ENCODE measurements around the gene WDR77. TPM values are rescaled to one million over a fixed set of nuclear protein-coding genes. Genes with fewer than 3 reads are reported as not detected.

WDR77 gene
- total RNA-seq, 1 experiment from 2014 or later, result 42.5 TPM

DNA sequence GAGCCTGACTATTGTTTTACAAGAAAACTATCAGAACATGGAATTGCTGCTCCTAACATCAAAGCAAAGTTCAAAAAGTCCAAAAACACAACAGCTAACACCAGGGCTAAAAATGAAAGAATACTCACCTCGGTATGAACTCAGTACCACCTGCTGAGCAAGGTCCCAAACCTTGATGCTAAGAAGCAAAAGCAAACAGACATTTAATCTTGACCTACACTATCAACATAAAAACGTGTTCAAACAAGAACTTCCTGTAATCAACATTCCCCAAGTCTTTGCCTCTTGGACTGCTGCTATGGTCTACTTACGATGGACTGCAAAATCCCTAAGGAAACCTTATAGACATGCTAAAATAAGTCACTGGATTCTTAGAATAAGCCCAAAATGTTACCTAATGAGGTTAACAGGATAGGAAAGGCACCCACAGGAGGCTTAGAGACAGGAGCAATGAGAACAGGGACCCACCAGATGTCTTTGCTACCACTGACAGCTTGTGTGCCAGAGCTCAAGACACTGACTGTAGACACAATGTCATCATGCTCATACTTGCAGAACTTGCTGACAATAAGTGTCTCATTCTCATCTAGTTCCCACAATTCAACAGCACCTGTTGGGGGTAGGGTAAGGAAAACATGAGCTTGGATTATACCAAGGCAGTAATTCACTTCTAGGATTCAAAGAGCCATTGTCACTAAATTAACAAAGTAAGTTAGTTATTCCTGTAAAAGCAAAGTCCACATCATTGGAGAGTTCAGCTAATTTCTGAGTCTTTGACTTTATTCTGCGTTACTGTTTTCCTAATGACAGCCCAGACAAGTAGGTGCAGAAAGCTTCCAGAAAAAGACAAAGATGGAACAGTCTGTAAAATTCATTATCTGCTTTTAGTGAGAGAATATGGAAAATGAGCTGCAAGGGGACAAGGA, 1.8 kb downstream of the WDR77 start:
- Histone ChIP-seq H4K20me1 (ENCODE audit: insufficient read depth) (no peaks in the 10 kb centered on the region), H3K4me3 (replicated peaks in 1 of 2; ENCODE audit: low read depth in 1 of 2, low read length in 2 of 2) (peak overlapping the region; percentile 87 to 89), H3K9me3 (ENCODE audit: control insufficient read depth in 1 of 2, insufficient read depth in 1 of 2, low read depth in 1 of 2, low read length in 2 of 2) (no peaks in the 10 kb centered on the region), H3K27ac (ENCODE audit: low read depth, low read length) (no peak overlapping the region), H3K4me1 (ENCODE audit: control insufficient read depth in 1 of 2, insufficient read depth in 2 of 2, low read length in 2 of 2) (peaks cover 15 to 28% of the 10 kb centered on the region in 2 experiments), H3K36me3 (ENCODE audit: control insufficient read depth in 1 of 2, insufficient read depth in 2 of 2, low read length in 2 of 2) (peaks cover 30 to 54% of the 10 kb centered on the region in 2 experiments; a peak in 3 of 4 replicates), H3K27me3 (ENCODE audit: insufficient read depth, low read length) (no peaks in the 10 kb centered on the region), H3K9ac (ENCODE audit: low read length) (peak overlapping the region; percentile 83; the same call in 1 of the 2 replicates), H3K4me2 (ENCODE audit: low read length) (peak overlapping the region; percentile 83), H3K9me2 (ENCODE audit: insufficient read depth) (no peaks in the 10 kb centered on the region), H2AFZ (ENCODE audit: low read depth, low read length, poor library complexity, severe bottlenecking) (no peak overlapping the region), H3K79me2 (ENCODE audit: insufficient read depth, low read length) (peaks cover 90% of the 10 kb centered on the region)
- CTCF ChIA-PET, result no interaction called here
- intact Hi-C loops (cut with micrococcal nuclease), result no loop called here
- DNase-seq (ENCODE audit: low read depth, low spot score) (no peak), ATAC-seq (no peak)
- TF ChIP-seq, protein P1, sequence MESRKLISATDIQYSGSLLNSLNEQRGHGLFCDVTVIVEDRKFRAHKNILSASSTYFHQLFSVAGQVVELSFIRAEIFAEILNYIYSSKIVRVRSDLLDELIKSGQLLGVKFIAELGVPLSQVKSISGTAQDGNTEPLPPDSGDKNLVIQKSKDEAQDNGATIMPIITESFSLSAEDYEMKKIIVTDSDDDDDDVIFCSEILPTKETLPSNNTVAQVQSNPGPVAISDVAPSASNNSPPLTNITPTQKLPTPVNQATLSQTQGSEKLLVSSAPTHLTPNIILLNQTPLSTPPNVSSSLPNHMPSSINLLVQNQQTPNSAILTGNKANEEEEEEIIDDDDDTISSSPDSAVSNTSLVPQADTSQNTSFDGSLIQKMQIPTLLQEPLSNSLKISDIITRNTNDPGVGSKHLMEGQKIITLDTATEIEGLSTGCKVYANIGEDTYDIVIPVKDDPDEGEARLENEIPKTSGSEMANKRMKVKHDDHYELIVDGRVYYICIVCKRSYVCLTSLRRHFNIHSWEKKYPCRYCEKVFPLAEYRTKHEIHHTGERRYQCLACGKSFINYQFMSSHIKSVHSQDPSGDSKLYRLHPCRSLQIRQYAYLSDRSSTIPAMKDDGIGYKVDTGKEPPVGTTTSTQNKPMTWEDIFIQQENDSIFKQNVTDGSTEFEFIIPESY (IDR thresholded peaks at IDR 0.05; ENCODE audit: extremely low read depth, insufficient replicate concordance, low read length), result no peak
- TF ChIP-seq SIN3A (IDR thresholded peaks at IDR 0.05; ENCODE audit: low read depth), result no peak
- no peak for TF ChIP-seq YY1 (IDR thresholded peaks at IDR 0.05; ENCODE audit: extremely low read depth, insufficient replicate concordance, low read depth, low read length)
- TF ChIP-seq POLR2AphosphoS5 (IDR thresholded peaks at IDR 0.05; ENCODE audit: low read depth, low read length), result no peak
- TF ChIP-seq ZNF274 (IDR thresholded peaks at IDR 0.05; ENCODE audit: low read depth, low read length), result no peak
- no peak for TF ChIP-seq POLR2A (IDR thresholded peaks at IDR 0.05; ENCODE audit: borderline replicate concordance, extremely low read depth, insufficient read depth, insufficient read length)
- TF ChIP-seq CEBPB (IDR thresholded peaks at IDR 0.05; ENCODE audit: low read depth), result no peak
- TF ChIP-seq TCF7L2 (IDR thresholded peaks at IDR 0.05; ENCODE audit: borderline replicate concordance, extremely low read depth, insufficient read depth, insufficient read length), result no peak
- TF ChIP-seq, protein P2, sequence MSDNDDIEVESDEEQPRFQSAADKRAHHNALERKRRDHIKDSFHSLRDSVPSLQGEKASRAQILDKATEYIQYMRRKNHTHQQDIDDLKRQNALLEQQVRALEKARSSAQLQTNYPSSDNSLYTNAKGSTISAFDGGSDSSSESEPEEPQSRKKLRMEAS (IDR thresholded peaks at IDR 0.05), result no peak
- no peak for TF ChIP-seq FOSL1 (IDR thresholded peaks at IDR 0.05; ENCODE audit: low read depth)
- no peak for TF ChIP-seq EGR1 (IDR thresholded peaks at IDR 0.05; ENCODE audit: low read depth)
- RAD21 ChIA-PET (ENCODE audit: low non-redundant PET in 1 of 2, low total read pairs in 2 of 2, uncharacterized antibody in 2 of 2, unreplicated experiment in 2 of 2), result no interaction called here
- no TSS peak for BruUV-seq (replicated peaks)
- POLR2A ChIA-PET, result no interaction called here
